ENCODE results near the gene BICRA. TPM values are rescaled to one million over a fixed set of nuclear protein-coding genes. Genes with fewer than 3 reads are reported as not detected.

Gene BICRA
- total and polyA plus RNA-seq, 2 of the 4 experiments (the other 2 are of a cell fraction): 1.8 to 3.5 TPM

DNA sequence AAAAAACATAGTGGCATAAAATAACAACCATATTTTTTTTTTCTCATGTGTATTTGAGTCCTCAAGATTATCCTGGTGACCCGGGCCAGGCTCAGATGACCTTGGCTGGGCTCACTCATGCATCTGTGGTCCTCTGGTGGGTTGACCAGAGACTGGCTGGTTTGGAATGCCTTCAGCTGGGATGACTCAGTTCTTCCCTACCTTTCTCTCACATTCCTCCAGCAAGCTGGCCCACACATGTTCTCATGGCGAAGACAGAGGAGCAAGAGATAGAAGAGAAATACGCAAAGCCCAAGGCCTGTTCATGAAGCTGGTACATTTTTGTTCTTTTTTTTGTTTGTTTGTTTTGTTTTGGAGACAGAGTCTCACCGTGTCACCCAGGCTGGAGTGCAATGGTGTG lies 21.6 kb upstream of the BICRA start:
- Histone ChIP-seq H3K4me1 (ENCODE audit: control insufficient read depth, insufficient read depth, low read length) (no peaks in the 10 kb centered on the region), H4K20me1 (ENCODE audit: insufficient read depth, low read length) (no peaks in the 10 kb centered on the region), H3K4me3 (ENCODE audit: insufficient read depth, low read depth, low read length) (no peak overlapping the region), H3K23ac (ENCODE audit: low read depth, low read length) (no peak overlapping the region), H3K9me3 (ENCODE audit: control insufficient read depth, insufficient read depth, low read length) (peaks cover 10% of the 10 kb centered on the region), H2BK120ac (ENCODE audit: low read depth, low read length) (no peak overlapping the region), H3K4me2 (ENCODE audit: low read depth, low read length) (no peak overlapping the region), H2AFZ (replicated peaks; ENCODE audit: low read length, poor library complexity) (peak overlapping the region; percentile 27), H2AK5ac (ENCODE audit: low read depth, low read length) (no peak overlapping the region), H2BK5ac (ENCODE audit: low read depth, low read length, poor library complexity, severe bottlenecking) (no peak overlapping the region), H2BK15ac (ENCODE audit: low read depth, low read length) (no peak overlapping the region), H3K56ac (ENCODE audit: extremely low read depth, insufficient read depth, low read length) (no peak overlapping the region), H3K27ac (ENCODE audit: insufficient read depth, low read length) (no peak overlapping the region), H3K79me1 (ENCODE audit: low read depth in 1 of 2, low read length in 2 of 2) (no peaks in the 10 kb centered on the region), H3K27me3 (ENCODE audit: control insufficient read depth, insufficient read depth, low read length) (no peaks in the 10 kb centered on the region), H4K91ac (ENCODE audit: insufficient read depth, low read depth, low read length) (no peak overlapping the region), H4K8ac (ENCODE audit: low read depth in 2 of 2, low read length in 2 of 2) (no peak overlapping the region), H2AK9ac (replicated peaks; ENCODE audit: low read depth, low read length, poor library complexity) (no peak overlapping the region), H3K18ac (ENCODE audit: low read depth, low read length) (no peak overlapping the region), H3K9me1 (ENCODE audit: insufficient read depth, low read length) (0 out of 2 replicates have a peak, but pooled peaks cover 3% of the 10 kb centered on the region), H4K5ac (ENCODE audit: low read depth, low read length) (no peak overlapping the region), H3K14ac (replicated peaks; ENCODE audit: low read depth, low read length) (no peak overlapping the region), H2BK20ac (ENCODE audit: low read depth, low read length) (no peak overlapping the region), H3K36me3 (ENCODE audit: control insufficient read depth, insufficient read depth, low read length) (no peaks in the 10 kb centered on the region), H3K4ac (ENCODE audit: low read depth, low read length) (no peak overlapping the region), H3K9ac (ENCODE audit: low read depth, low read length) (no peak overlapping the region)
- WGBS, 2 experiments (ENCODE audit: extremely low coverage in 2 of 2, insufficient read length in 1 of 2): no CpG with 5 or more reads among the region's 4 CpGs
- POLR2A ChIA-PET (ENCODE audit: unreplicated experiment): no interaction called here
- BruUV-seq (replicated peaks): no TSS peak
- ATAC-seq (ENCODE audit: low read depth): no peak
- dilution Hi-C loops (cut with HindIII; ENCODE audit: low sequenced_read_pairs, unreplicated experiment) (no loop called here), intact Hi-C loops (cut with micrococcal nuclease) (no loop called here), in situ Hi-C loops (cut with MboI; ENCODE audit: low sequenced_read_pairs) (no loop called here)
- TF ChIP-seq CHD1 (IDR thresholded peaks at IDR 0.05; ENCODE audit: low read depth, low read length) (no peak), NFE2L2 (IDR thresholded peaks at IDR 0.05; ENCODE audit: low read depth, low read length) (no peak), RFX5 (IDR thresholded peaks at IDR 0.05; ENCODE audit: low read depth, low read length) (no peak), FOS (IDR thresholded peaks at IDR 0.05; ENCODE audit: low read depth, low read length) (no peak)
- TF ChIP-seq, protein P1, sequence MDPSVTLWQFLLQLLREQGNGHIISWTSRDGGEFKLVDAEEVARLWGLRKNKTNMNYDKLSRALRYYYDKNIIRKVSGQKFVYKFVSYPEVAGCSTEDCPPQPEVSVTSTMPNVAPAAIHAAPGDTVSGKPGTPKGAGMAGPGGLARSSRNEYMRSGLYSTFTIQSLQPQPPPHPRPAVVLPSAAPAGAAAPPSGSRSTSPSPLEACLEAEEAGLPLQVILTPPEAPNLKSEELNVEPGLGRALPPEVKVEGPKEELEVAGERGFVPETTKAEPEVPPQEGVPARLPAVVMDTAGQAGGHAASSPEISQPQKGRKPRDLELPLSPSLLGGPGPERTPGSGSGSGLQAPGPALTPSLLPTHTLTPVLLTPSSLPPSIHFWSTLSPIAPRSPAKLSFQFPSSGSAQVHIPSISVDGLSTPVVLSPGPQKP (IDR thresholded peaks at IDR 0.05; ENCODE audit: borderline replicate concordance, low read depth, low read length): no peak
- TF ChIP-seq, protein P2, sequence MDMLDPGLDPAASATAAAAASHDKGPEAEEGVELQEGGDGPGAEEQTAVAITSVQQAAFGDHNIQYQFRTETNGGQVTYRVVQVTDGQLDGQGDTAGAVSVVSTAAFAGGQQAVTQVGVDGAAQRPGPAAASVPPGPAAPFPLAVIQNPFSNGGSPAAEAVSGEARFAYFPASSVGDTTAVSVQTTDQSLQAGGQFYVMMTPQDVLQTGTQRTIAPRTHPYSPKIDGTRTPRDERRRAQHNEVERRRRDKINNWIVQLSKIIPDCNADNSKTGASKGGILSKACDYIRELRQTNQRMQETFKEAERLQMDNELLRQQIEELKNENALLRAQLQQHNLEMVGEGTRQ (IDR thresholded peaks at IDR 0.05; ENCODE audit: low read depth, low read length): no peak
- DNase-seq: peak; percentile 51
- CTCF ChIA-PET: no interaction called here
